Sigmoid colon (tissue), 4 donors: ENCODE results near the gene SLC4A9.

Source experiments
- EP300 ChIP-seq, 4 donors: sonication (generic); formaldehyde crosslinking; IDR thresholded peaks; one replicate each; pipeline ENCODE4 v1.6.1; 2017; ENCODE audit warnings: antibody characterized with exemption in 4 of 4
- POLR2A ChIP-seq, 2 donors: fragments of 450-650 bp; IDR thresholded peaks; one replicate each; pipeline ENCODE4 v1.6.1; 2016; ENCODE audit warnings: antibody characterized with exemption in 2 of 2, mild to moderate bottlenecking in 2 of 2, moderate library complexity in 2 of 2
- POLR2AphosphoS5 ChIP-seq, 4 donors: sonication (generic); formaldehyde crosslinking; IDR thresholded peaks; one replicate each; pipeline ENCODE4 v1.6.1; 2017; ENCODE audit warnings: antibody characterized with exemption in 4 of 4
- TF ChIP-seq, protein P1 (sequence below), 4 experiments: fragments of 450-650 bp in 3 of 4; fragments of 200-600 bp in 1 of 4; IDR thresholded peaks; one replicate each; pipeline ENCODE4 v1.5.1; 2016 to 2019; ENCODE audit warnings: antibody characterized with exemption in 4 of 4, mild to moderate bottlenecking in 3 of 4, moderate library complexity in 2 of 4

DNA sequence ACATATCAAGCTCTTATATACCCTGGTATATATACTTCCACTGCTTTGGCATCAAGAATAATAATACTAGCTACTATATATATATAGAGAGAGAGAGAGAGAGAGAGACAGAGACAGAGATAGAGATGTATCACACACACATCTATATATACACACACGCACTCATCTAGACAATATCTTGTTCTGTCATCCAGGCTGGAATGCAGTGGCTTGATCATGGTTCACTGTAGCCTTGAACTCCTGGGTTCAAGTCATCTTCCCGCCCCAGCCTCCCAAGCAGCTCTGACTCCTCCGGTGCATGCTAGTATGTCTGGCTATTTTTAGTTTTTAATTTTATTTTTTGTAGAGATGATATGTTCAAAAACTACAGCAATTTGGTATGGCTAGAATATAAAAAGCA, 64.1 kb downstream of the SLC4A9 start:
- TF ChIP-seq, protein P1, sequence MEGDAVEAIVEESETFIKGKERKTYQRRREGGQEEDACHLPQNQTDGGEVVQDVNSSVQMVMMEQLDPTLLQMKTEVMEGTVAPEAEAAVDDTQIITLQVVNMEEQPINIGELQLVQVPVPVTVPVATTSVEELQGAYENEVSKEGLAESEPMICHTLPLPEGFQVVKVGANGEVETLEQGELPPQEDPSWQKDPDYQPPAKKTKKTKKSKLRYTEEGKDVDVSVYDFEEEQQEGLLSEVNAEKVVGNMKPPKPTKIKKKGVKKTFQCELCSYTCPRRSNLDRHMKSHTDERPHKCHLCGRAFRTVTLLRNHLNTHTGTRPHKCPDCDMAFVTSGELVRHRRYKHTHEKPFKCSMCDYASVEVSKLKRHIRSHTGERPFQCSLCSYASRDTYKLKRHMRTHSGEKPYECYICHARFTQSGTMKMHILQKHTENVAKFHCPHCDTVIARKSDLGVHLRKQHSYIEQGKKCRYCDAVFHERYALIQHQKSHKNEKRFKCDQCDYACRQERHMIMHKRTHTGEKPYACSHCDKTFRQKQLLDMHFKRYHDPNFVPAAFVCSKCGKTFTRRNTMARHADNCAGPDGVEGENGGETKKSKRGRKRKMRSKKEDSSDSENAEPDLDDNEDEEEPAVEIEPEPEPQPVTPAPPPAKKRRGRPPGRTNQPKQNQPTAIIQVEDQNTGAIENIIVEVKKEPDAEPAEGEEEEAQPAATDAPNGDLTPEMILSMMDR (IDR thresholded peaks at IDR 0.05), result no peak
- TF ChIP-seq POLR2A (IDR thresholded peaks at IDR 0.05), result no peak
- TF ChIP-seq EP300 (IDR thresholded peaks at IDR 0.05), result no peak
- TF ChIP-seq POLR2AphosphoS5 (IDR thresholded peaks at IDR 0.05), result no peak
